ENCODE data around the gene CLOCK. TPM values are rescaled to one million over a fixed set of nuclear protein-coding genes. Genes with fewer than 3 reads are reported as not detected.

CLOCK gene
- total and polyA plus RNA-seq, 2 experiments from 2014 or later = 9.6 to 29.3 TPM

GRCh38 chr4:55512922-55513571 lies 33.7 kb downstream of the CLOCK start:
- no peak for TF ChIP-seq CTCF (IDR thresholded peaks at IDR 0.05; ENCODE audit: poor library complexity)
- TF ChIP-seq EZH2 (IDR thresholded peaks at IDR 0.05; ENCODE audit: borderline replicate concordance) = no peak
- no peak for TF ChIP-seq EZH2phosphoT487 (IDR thresholded peaks at IDR 0.05; ENCODE audit: low read depth, severe bottlenecking, unreplicated experiment)

DNA sequence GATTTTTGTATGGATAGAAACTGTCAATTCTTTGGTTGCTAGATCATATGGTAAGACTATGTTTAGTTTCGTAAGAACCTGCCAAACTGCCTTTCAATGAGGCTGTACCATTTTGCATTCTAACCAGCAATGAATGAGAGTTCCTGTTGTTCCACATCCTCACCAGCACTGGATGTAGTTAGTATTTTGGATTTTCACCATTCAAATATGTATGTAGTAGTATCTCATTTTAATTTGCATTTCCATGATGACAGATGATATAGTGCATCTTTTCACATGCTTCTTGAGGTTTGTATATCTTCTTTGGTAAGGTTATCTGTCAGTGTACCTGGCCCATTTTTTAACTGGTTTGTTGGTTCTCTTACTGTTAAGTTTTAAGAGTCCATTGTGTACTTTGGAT lies 34.6 kb downstream of the CLOCK start:
- Histone ChIP-seq H3K4me3 (no peak overlapping the region), H2AFZ (no peak overlapping the region), H3K36me3 (replicated peaks; ENCODE audit: insufficient read depth, low read depth) (no peaks in the 10 kb centered on the region), H3K27me3 (no peaks in the 10 kb centered on the region), H3K9me3 (ENCODE audit: low read depth) (no peaks in the 10 kb centered on the region), H3K4me2 (no peak overlapping the region), H3K79me2 (peaks cover 39% of the 10 kb centered on the region), H3K4me1 (ENCODE audit: insufficient read depth) (no peaks in the 10 kb centered on the region), H3K27ac (no peak overlapping the region), H3K9me2 (replicated peaks; ENCODE audit: insufficient read depth) (peaks cover 3% of the 10 kb centered on the region), H4K20me1 (ENCODE audit: insufficient read depth, poor library complexity, severe bottlenecking) (no peaks in the 10 kb centered on the region)
- DNase-seq (ENCODE audit: low spot score) = no peak
- TF ChIP-seq EZH2 (IDR thresholded peaks at IDR 0.05; ENCODE audit: borderline replicate concordance) (no peak), EZH2phosphoT487 (IDR thresholded peaks at IDR 0.05; ENCODE audit: low read depth, severe bottlenecking, unreplicated experiment) (no peak), CTCF (IDR thresholded peaks at IDR 0.05; ENCODE audit: poor library complexity) (no peak)
- WGBS (ENCODE audit: low lambda C conversion rate, missing lambda C conversion rate) = 100% methylated on average over 1 of the region's 1 CpG

More at GRCh38 chr4:55512922-55513571, 33.7 kb downstream of the CLOCK start:
- WGBS (ENCODE audit: low lambda C conversion rate, missing lambda C conversion rate) = 92% methylated on average over 1 of the region's 1 CpG
- Histone ChIP-seq H3K9me2 (replicated peaks; ENCODE audit: insufficient read depth) (peaks cover 3% of the 10 kb centered on the region), H3K27me3 (no peaks in the 10 kb centered on the region), H3K4me3 (no peak overlapping the region), H3K9me3 (ENCODE audit: low read depth) (no peaks in the 10 kb centered on the region), H3K4me1 (ENCODE audit: insufficient read depth) (no peaks in the 10 kb centered on the region), H3K36me3 (replicated peaks; ENCODE audit: insufficient read depth, low read depth) (no peaks in the 10 kb centered on the region), H2AFZ (no peak overlapping the region), H4K20me1 (ENCODE audit: insufficient read depth, poor library complexity, severe bottlenecking) (no peaks in the 10 kb centered on the region), H3K79me2 (peaks cover 46% of the 10 kb centered on the region), H3K27ac (no peak overlapping the region), H3K4me2 (no peak overlapping the region)
- DNase-seq (ENCODE audit: low spot score) = no peak

DNA sequence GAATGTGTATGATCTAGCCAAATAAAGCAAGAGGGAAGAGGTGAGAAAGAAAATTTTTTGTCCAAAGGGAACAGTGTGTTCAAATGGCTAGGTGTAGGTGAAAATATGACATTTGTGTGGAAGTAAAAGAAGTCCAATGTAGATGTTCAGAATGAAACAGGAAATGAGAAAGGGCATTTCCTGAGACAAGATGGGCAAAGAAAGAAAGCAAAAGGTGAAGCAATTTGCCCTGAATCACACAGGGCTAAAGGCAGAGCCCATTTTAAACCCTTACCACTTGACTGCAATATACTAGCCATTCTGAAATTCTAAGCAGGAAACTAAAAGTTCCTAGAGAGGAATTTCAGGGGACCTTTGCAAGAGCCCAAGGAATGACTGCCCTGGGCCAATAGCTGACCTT lies 36.0 kb downstream of the CLOCK start:
- Histone ChIP-seq H3K36me3 (replicated peaks; ENCODE audit: insufficient read depth, low read depth) (no peaks in the 10 kb centered on the region), H3K4me2 (no peak overlapping the region), H3K9me3 (ENCODE audit: low read depth) (no peaks in the 10 kb centered on the region), H2AFZ (no peak overlapping the region), H3K79me2 (peaks cover 27% of the 10 kb centered on the region), H3K27ac (no peak overlapping the region), H3K4me1 (ENCODE audit: insufficient read depth) (no peaks in the 10 kb centered on the region), H3K4me3 (no peak overlapping the region), H4K20me1 (ENCODE audit: insufficient read depth, poor library complexity, severe bottlenecking) (no peaks in the 10 kb centered on the region), H3K27me3 (no peaks in the 10 kb centered on the region), H3K9me2 (replicated peaks; ENCODE audit: insufficient read depth) (peaks cover 3% of the 10 kb centered on the region)
- DNase-seq (ENCODE audit: low spot score) = no peak
- TF ChIP-seq EZH2 (IDR thresholded peaks at IDR 0.05; ENCODE audit: borderline replicate concordance) (no peak), CTCF (IDR thresholded peaks at IDR 0.05; ENCODE audit: poor library complexity) (no peak), EZH2phosphoT487 (IDR thresholded peaks at IDR 0.05; ENCODE audit: low read depth, severe bottlenecking, unreplicated experiment) (no peak)
